A549 (cell line): ENCODE data around the gene ACSM6.

ENCODE experiments used
- CBX8 ChIP-seq: fragments of 200-600 bp; sonication (generic); IDR thresholded peaks from 2 replicates; pipeline ENCODE4 v1.6.1; 2016
- CTCF ChIP-seq: fragments of >200 bp; sonication (Bioruptor Twin); formaldehyde crosslinking; IDR thresholded peaks from 3 replicates; pipeline ENCODE4 v1.5.1; 2016
- ESRRA ChIP-seq: fragments of 150-350 bp; IDR thresholded peaks from 2 replicates; pipeline ENCODE4 v1.6.1; 2014; ENCODE audit warnings: mild to moderate bottlenecking, low read length, borderline replicate concordance
- HMGXB4 ChIP-seq: fragments of 250-450 bp; sonication (Bioruptor Pico); IDR thresholded peaks from 2 replicates; pipeline ENCODE4 v1.5.0; 2021; ENCODE audit warnings: mild to moderate bottlenecking, moderate library complexity, borderline replicate concordance
- HOXA7 ChIP-seq: fragments of 250-450 bp; sonication (Bioruptor Pico); IDR thresholded peaks from 2 replicates; pipeline ENCODE4 v1.5.0; 2020; ENCODE audit warnings: mild to moderate bottlenecking, moderate library complexity
- MAX ChIP-seq: IDR thresholded peaks from 2 replicates; pipeline ENCODE4 v1.6.1; 2012
- POLR2A ChIP-seq: IDR thresholded peaks from 2 replicates; pipeline ENCODE4 v1.6.1; 2012; ENCODE audit warnings: mild to moderate bottlenecking, low read length
- POLR2AphosphoS2 ChIP-seq: conservative IDR thresholded peaks from 2 replicates; pipeline ENCODE4 v1.6.1; 2012; ENCODE audit warnings: low read length, improper control_type of control experiment, inconsistent platforms
- SMC3 ChIP-seq: fragments of >200 bp; sonication (Bioruptor Twin); formaldehyde crosslinking; IDR thresholded peaks from 3 replicates; pipeline ENCODE4 v1.6.1; 2018; ENCODE audit warnings: inconsistent platforms

GRCh38 chr10:95183271-95184230 lies 10.5 kb upstream of the ACSM6 start:
- TF ChIP-seq POLR2A (peak; percentile 27; the same call in 1 of the 2 replicates), ESRRA (no peak), CTCF (peak; percentile 100), POLR2AphosphoS2 (no peak), MAX (peak; percentile 69), SMC3 (peak; percentile 99), HMGXB4 (CRISPR knock-in tag) (peak; percentile 78; the same call in 1 of the 2 replicates), CBX8 (no peak), HOXA7 (CRISPR knock-in tag) (no peak)
